A673 (cell line): ENCODE measurements around the gene LYZL4. TPM values are rescaled to one million over a fixed set of nuclear protein-coding genes. Genes with fewer than 3 reads are reported as not detected.

ENCODE experiments used
- BruUV-seq: library from RNA; stranded (reverse); fragments of 400-500 nt; replicated peaks from 2 replicates; lab custom pipeline; 2021; lab: Mats Ljungman, UMichigan
- CTCF ChIA-PET: fragments of 300-600 bp; sonication (Branson Sonifier 250); formaldehyde crosslinking; loops from one replicate; lab custom pipeline; 2022; ENCODE audit warnings: antibody characterized with exemption; lab: Charles Lee
- POLR2A ChIA-PET: fragments of 300-600 bp; sonication (Branson Sonifier 250); formaldehyde crosslinking; loops from one replicate; lab custom pipeline; 2022; ENCODE audit warnings: antibody characterized with exemption; ENCODE audit not compliant: low non-redundant PET; lab: Charles Lee
- DNase-seq: peaks from one replicate; pipeline ENCODE4 v3.0.0-alpha.2; 2015; ENCODE audit warnings: low spot score
- H3K27ac ChIP-seq: fragments of 200-600 bp; sonication (generic); 2 replicates; pipeline ENCODE4 v1.5.1; 2016; ENCODE audit warnings: mixed run types, low read depth, mild to moderate bottlenecking, mixed read lengths, antibody characterized with exemption, low read length; ENCODE audit not compliant: poor library complexity, severe bottlenecking
- H3K27me3 ChIP-seq: fragments of 200-600 bp; sonication (generic); replicated peaks from 2 replicates; pipeline ENCODE4 v1.6.1; 2017; ENCODE audit warnings: mixed run types, low read depth, mild to moderate bottlenecking, mixed read lengths, antibody characterized with exemption, low read length; ENCODE audit not compliant: insufficient read depth, poor library complexity
- H3K36me3 ChIP-seq: fragments of 200-600 bp; sonication (generic); 2 replicates; pipeline ENCODE4 v1.6.1; 2016; ENCODE audit warnings: mixed run types, mild to moderate bottlenecking, mixed read lengths, antibody characterized with exemption, low read length; ENCODE audit not compliant: insufficient read depth, poor library complexity, severe bottlenecking
- H3K4me1 ChIP-seq: fragments of 200-600 bp; sonication (generic); 2 replicates; pipeline ENCODE4 v1.6.1; 2017; ENCODE audit warnings: mixed run types, mild to moderate bottlenecking, mixed read lengths, antibody characterized with exemption, low read length; ENCODE audit not compliant: insufficient read depth, poor library complexity, severe bottlenecking
- H3K4me3 ChIP-seq: fragments of 200-600 bp; sonication (generic); 2 replicates; pipeline ENCODE4 v1.5.1; 2016; ENCODE audit warnings: low read depth, mixed run types, mild to moderate bottlenecking, mixed read lengths, low read length; ENCODE audit not compliant: poor library complexity, severe bottlenecking
- H3K9me3 ChIP-seq: fragments of 200-600 bp; sonication (generic); 2 replicates; pipeline ENCODE4 v1.6.1; 2016; ENCODE audit warnings: mixed run types, low read depth, mild to moderate bottlenecking, mixed read lengths, antibody characterized with exemption, low read length; ENCODE audit not compliant: poor library complexity, severe bottlenecking
- EZH2 ChIP-seq: fragments of 200-600 bp; sonication (generic); IDR thresholded peaks from 2 replicates; pipeline ENCODE4 v1.6.1; 2017; ENCODE audit warnings: borderline replicate concordance, low read depth, mild to moderate bottlenecking, mixed read lengths, antibody characterized with exemption, low read length; ENCODE audit not compliant: poor library complexity, severe bottlenecking
- intact Hi-C: fragments of 100-400 bp; cut with micrococcal nuclease; formaldehyde crosslinking; loops from one replicate; pipeline ENCODE4 v1.10.0; 2022; ENCODE audit not compliant: unreplicated experiment
- total RNA-seq: library from RNA; stranded (reverse); gene quantifications from 2 replicates; pipeline ENCODE4 v1.2.3, GENCODE V29; 2021
- TF ChIP-seq, protein P1 (sequence below): fragments of 300-800, 200-600 bp; sonication (generic); conservative IDR thresholded peaks from 2 replicates; pipeline ENCODE4 v1.5.1; 2017; ENCODE audit warnings: low read depth, mild to moderate bottlenecking, antibody characterized with exemption, low read length, moderate library complexity, mixed read lengths

Gene LYZL4
- total RNA-seq, 1 experiment from 2014 or later = not detected

DNA sequence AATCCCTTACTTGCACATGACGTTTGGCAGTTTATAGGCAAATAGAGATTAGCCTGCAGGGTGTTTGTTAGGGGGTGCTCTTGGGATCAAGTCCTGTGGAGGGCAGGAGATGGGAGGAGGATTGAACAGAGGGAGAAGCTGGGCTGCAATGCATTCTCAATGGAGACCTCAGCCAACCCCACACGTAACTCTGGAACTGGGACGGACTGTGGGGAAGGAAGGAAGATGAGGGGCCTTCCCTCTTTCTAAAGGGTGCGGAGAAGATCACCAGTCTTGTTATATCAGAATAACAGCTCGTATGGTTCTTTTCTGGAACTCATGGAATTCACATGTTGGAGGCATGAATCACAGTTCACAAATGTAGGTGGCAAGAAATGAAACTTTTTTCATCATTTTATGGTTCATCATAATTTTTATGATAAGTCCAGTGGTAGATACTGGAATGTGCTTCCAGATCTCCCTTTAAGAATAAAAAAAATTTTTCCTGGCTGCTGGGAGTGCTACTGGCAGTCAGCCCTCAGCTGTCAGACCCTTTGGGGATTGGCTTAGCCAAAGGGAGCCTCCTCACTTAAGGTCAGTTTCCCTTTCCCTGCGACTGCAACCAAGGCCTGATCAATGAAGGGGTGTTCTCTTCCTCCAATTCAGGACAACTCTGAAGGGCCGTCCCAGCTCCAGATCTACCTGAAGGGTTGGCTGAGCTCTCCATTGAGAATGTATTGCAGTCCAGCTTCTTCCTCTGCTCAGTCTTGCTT lies 20.5 kb upstream of the LYZL4 start:
- Histone ChIP-seq H3K4me1 (no peaks in the 10 kb centered on the region), H3K9me3 (no peaks in the 10 kb centered on the region), H3K27me3 (no peaks in the 10 kb centered on the region), H3K4me3 (no peak overlapping the region), H3K27ac (no peak overlapping the region), H3K36me3 (no peaks in the 10 kb centered on the region)
- ChIA-PET POLR2A (no interaction called here), CTCF (no interaction called here)
- no peak for DNase-seq
- intact Hi-C loops = no loop called here
- BruUV-seq = no TSS peak
- TF ChIP-seq, protein P1, sequence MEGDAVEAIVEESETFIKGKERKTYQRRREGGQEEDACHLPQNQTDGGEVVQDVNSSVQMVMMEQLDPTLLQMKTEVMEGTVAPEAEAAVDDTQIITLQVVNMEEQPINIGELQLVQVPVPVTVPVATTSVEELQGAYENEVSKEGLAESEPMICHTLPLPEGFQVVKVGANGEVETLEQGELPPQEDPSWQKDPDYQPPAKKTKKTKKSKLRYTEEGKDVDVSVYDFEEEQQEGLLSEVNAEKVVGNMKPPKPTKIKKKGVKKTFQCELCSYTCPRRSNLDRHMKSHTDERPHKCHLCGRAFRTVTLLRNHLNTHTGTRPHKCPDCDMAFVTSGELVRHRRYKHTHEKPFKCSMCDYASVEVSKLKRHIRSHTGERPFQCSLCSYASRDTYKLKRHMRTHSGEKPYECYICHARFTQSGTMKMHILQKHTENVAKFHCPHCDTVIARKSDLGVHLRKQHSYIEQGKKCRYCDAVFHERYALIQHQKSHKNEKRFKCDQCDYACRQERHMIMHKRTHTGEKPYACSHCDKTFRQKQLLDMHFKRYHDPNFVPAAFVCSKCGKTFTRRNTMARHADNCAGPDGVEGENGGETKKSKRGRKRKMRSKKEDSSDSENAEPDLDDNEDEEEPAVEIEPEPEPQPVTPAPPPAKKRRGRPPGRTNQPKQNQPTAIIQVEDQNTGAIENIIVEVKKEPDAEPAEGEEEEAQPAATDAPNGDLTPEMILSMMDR = no peak
- TF ChIP-seq EZH2 = no peak

DNA sequence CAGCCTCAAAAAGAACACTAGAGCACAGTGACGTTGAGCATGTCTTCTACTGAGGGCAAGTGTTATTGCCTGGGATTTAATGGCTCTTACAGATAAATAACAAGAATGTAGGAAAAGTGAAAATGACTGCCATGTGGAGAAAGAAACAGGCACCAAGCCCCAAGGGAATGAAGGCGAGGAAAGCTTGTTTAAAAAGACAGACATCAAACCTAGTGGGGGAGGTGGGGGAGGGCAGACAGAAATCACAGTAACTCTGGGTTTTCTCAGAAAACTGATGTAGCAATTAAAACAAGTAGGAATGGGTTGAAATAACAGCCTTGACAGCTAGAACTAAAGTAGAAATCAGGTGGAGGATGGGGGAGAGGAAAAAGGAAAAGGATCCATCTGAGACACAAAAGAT lies 18.4 kb upstream of the LYZL4 start:
- Histone ChIP-seq H3K36me3 (no peaks in the 10 kb centered on the region), H3K27ac (no peak overlapping the region), H3K4me1 (no peaks in the 10 kb centered on the region), H3K4me3 (no peak overlapping the region), H3K9me3 (no peaks in the 10 kb centered on the region), H3K27me3 (no peaks in the 10 kb centered on the region)
- POLR2A ChIA-PET = no interaction called here
- BruUV-seq = no TSS peak
- CTCF ChIA-PET = no interaction called here
- TF ChIP-seq EZH2 = no peak
- TF ChIP-seq, protein P1 = no peak
- intact Hi-C loops = no loop called here
- no peak for DNase-seq

DNA sequence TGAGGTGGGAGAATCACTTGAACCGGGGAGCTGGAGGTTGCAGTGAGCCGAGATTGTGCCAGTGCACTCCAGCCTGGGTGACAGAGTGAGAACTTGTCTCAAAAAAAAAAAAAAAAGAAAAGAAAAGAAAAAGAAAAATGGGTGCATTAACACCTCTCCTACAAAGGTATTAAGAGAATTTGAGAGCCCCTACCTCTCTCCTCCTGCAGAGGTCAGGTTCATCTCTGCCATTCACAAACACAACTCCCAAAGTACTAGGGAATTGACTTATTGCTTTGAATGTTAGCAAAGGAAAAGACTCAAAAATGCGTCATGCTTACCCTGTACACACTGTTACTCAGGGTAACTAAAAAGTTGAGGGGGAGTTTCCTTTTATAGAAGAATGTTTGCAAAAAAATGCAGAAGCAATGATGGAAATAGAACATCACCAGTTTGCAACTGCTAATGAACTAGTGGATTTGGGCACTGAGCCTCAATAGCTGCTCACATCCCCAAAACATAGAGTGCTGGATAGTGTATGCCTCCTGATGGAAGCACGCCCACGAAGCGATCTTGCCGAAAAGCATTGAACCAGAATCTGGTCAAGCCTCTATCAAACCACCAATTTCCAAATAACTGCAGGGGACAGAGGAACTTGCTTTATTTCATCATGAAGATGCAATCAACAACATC lies 15.5 kb upstream of the LYZL4 start:
- intact Hi-C loops = no loop called here
- DNase-seq = no peak
- no TSS peak for BruUV-seq
- Histone ChIP-seq H3K9me3 (no peaks in the 10 kb centered on the region), H3K36me3 (no peaks in the 10 kb centered on the region), H3K4me3 (no peak overlapping the region), H3K4me1 (no peaks in the 10 kb centered on the region), H3K27ac (no peak overlapping the region), H3K27me3 (no peaks in the 10 kb centered on the region)
- CTCF ChIA-PET = no interaction called here
- POLR2A ChIA-PET = no interaction called here
- TF ChIP-seq EZH2 = no peak
- TF ChIP-seq, protein P1 = no peak
